Kidney (tissue), 14 donors: Measurements from ENCODE around the gene SPEM3. TPM values are rescaled to one million over a fixed set of nuclear protein-coding genes. Genes with fewer than 3 reads are reported as not detected.

Experiments
- DNase-seq, 5 donors: peaks; one replicate each; pipeline ENCODE4 v3.0.0-alpha.2; 2013 to 2020
- FAIRE-seq: peaks from 2 replicates; lab custom pipeline; 2012; peaks lifted over from hg19 to GRCh38; lab: Jason Lieb, UNC
- H3K27ac ChIP-seq, 2 donors: one replicate each; pipeline ENCODE4 v1.7.0; 2013; ENCODE audit warnings: low read depth in 2 of 2, low read length in 2 of 2, inconsistent platforms in 1 of 2
- H3K27me3 ChIP-seq: one replicate; pipeline ENCODE4 v1.7.1; 2013; ENCODE audit warnings: low read length, inconsistent platforms; ENCODE audit not compliant: control insufficient read depth, insufficient read depth
- H3K36me3 ChIP-seq, 3 donors: one replicate each; pipeline versions ENCODE4 v1.7.0 to v1.7.1; 2013; ENCODE audit warnings: low read length in 3 of 3, control low read depth in 1 of 3, inconsistent platforms in 1 of 3; ENCODE audit not compliant: insufficient read depth in 3 of 3, control insufficient read depth in 2 of 3
- H3K4me1 ChIP-seq, 3 donors: one replicate each; pipeline versions ENCODE4 v1.7.0 to v1.7.1; 2013; ENCODE audit warnings: low read length in 3 of 3, inconsistent platforms in 1 of 3, low read depth in 1 of 3; ENCODE audit not compliant: control insufficient read depth in 2 of 3, insufficient read depth in 2 of 3
- H3K4me3 ChIP-seq, 3 donors: one replicate each; pipeline versions ENCODE4 v1.7.0 to v1.8.1; 2013; ENCODE audit warnings: low read length in 3 of 3, control low read depth in 1 of 3, inconsistent platforms in 1 of 3
- H3K9ac ChIP-seq, 3 donors: one replicate each; pipeline versions ENCODE4 v1.7.0 to v1.7.1; 2013; ENCODE audit warnings: low read length in 3 of 3, control low read depth in 1 of 3, inconsistent platforms in 1 of 3
- H3K9me3 ChIP-seq, 3 donors: one replicate each; pipeline versions ENCODE4 v1.7.0 to v1.7.1; 2013; ENCODE audit warnings: low read length in 3 of 3, control low read depth in 1 of 3, inconsistent platforms in 1 of 3; ENCODE audit not compliant: control insufficient read depth in 2 of 3, insufficient read depth in 1 of 3
- intact Hi-C: fragments of 100-400 bp; cut with DNase I; formaldehyde crosslinking; loops from one replicate; pipeline ENCODE4 v1.11.1; 2022
- polyA plus RNA-seq: library from polyadenylated mRNA; stranded (reverse); fragments of 350-450 nt; fragmentation: Illumina TruSeq; extraction: RNeasy Lipid Tissue Mini Kit (QIAGEN cat#74804); gene quantifications from one replicate; pipeline ENCODE4 v1.2.3, GENCODE V29; 2014; ENCODE audit warnings: low read depth, low replicate concordance; ENCODE audit not compliant: insufficient read depth
- total RNA-seq: library from RNA; stranded (reverse); fragmentation: NEBNext Ultra II Directional; extraction: Animal tissue kit (Norgen Biotek cat#: 25700); gene quantifications from one replicate; pipeline ENCODE4 v1.2.1, GENCODE V29; 2021
- TF ChIP-seq, protein P1 (sequence below): IDR thresholded peaks from 3 replicates; pipeline ENCODE4 v1.5.1; 2012; ENCODE audit warnings: mild to moderate bottlenecking, moderate library complexity, borderline replicate concordance; ENCODE audit not compliant: insufficient read depth; ENCODE audit errors: extremely low read depth
- donor health status: control.
- donor health status: control.
- donor health status: control.
- donor health status: control.
- donor health status: control.
- donor health status: DM: yes; HTN: yes; CAD: no.
- donor health status: Normal renal cell carcinoma (clear cell type).

SPEM3 gene
- total and polyA plus RNA-seq, 2 donors from 2014 or later: not detected

DNA sequence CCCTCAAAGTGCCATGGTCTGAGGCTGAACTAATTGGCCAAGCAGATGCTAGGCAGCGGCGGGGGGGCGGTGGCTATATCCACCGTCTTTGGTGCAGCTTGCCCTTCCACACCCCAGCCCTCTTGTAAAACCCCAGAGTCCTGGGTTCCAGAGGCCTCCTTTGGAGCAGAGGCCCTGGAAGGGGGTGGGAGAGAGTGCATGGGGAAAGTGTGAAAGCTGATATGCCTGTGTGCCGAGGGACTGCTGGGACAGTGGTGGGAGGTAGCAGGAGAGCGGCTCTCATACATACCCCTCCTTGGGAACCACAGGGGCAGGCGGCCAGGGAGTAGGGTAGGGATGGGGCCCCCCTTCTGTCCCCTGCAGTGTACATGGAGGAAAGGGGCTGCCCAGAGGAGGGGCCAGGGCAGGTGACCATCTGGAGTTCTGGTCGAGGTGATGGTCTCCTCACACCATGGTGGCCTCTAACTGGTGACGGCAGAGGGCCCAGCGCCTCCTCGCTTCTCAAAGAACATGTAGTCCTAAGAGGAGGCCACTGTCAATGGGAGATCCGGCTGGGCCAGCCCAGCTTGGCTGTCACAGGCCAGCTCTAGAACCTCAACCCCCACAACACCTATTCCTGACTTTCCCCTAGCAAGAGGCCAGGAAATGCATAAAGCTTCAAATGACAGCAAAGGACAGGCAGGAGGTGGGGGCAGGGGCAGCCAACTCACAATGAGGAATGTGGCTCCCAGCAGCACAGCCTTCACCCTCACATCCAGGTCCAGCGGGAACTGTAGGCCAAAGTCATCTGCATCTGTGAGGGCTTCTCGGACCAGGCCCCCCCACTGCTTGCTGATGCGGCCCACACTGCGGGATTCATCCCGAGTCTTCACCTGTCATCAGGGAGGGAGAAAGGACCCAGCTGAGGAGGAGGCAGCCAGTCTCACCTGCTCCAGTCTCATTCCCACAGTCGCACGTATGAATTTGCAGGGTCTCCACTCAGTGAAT, 38.4 kb upstream of the SPEM3 start:
- FAIRE-seq: no peak
- TF ChIP-seq, protein P1, sequence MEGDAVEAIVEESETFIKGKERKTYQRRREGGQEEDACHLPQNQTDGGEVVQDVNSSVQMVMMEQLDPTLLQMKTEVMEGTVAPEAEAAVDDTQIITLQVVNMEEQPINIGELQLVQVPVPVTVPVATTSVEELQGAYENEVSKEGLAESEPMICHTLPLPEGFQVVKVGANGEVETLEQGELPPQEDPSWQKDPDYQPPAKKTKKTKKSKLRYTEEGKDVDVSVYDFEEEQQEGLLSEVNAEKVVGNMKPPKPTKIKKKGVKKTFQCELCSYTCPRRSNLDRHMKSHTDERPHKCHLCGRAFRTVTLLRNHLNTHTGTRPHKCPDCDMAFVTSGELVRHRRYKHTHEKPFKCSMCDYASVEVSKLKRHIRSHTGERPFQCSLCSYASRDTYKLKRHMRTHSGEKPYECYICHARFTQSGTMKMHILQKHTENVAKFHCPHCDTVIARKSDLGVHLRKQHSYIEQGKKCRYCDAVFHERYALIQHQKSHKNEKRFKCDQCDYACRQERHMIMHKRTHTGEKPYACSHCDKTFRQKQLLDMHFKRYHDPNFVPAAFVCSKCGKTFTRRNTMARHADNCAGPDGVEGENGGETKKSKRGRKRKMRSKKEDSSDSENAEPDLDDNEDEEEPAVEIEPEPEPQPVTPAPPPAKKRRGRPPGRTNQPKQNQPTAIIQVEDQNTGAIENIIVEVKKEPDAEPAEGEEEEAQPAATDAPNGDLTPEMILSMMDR: no peak

DNA sequence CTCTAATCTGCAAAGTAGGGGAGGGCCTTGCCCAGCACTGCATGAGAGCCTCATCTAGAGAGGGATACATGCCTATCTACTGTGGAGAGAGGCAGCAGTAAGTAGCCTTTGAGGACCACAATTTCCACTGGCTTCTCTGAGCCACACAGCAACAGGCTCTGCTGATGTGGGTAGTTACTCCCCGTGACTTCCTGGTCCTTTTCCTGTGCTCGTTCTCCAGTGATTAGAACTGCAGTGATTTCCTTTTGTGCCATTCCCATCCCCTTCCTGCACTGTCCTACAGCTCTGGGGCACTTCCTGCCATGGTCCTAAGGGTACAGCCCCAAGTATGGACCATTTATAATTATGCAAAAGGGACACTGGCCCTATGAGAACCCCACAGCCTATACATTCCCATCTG, 37.4 kb upstream of the SPEM3 start:
- FAIRE-seq: no peak
- Histone ChIP-seq H3K9me3 (no peaks in the 10 kb centered on the region), H3K36me3 (peaks cover 3 to 4% (median 3%) of the 10 kb centered on the region in 3 donors), H3K27ac (no peak overlapping the region), H3K27me3 (no peaks in the 10 kb centered on the region), H3K4me1 (peaks cover 0 to 8% (median 0%) of the 10 kb centered on the region in 3 donors), H3K9ac (no peak overlapping the region), H3K4me3 (no peak overlapping the region)
- intact Hi-C loops: no loop called here
- DNase-seq: no peak
- TF ChIP-seq, protein P1: no peak

More for the DNA sequence above, 38.4 kb upstream of the SPEM3 start:
- peaks cover 3 to 4% (median 3%) of the 10 kb centered on the region in 3 donors for H3K36me3 ChIP-seq
- H3K4me1 ChIP-seq: peaks cover 0 to 8% (median 0%) of the 10 kb centered on the region in 3 donors
- intact Hi-C loops: no loop called here
- DNase-seq: peak in 1 of 5 donors; percentile 55
- no peaks in the 10 kb centered on the region for H3K9me3 ChIP-seq
- no peak overlapping the region for H3K27ac ChIP-seq
- no peak overlapping the region for H3K4me3 ChIP-seq
- H3K9ac ChIP-seq: no peak overlapping the region
- no peaks in the 10 kb centered on the region for H3K27me3 ChIP-seq

DNA sequence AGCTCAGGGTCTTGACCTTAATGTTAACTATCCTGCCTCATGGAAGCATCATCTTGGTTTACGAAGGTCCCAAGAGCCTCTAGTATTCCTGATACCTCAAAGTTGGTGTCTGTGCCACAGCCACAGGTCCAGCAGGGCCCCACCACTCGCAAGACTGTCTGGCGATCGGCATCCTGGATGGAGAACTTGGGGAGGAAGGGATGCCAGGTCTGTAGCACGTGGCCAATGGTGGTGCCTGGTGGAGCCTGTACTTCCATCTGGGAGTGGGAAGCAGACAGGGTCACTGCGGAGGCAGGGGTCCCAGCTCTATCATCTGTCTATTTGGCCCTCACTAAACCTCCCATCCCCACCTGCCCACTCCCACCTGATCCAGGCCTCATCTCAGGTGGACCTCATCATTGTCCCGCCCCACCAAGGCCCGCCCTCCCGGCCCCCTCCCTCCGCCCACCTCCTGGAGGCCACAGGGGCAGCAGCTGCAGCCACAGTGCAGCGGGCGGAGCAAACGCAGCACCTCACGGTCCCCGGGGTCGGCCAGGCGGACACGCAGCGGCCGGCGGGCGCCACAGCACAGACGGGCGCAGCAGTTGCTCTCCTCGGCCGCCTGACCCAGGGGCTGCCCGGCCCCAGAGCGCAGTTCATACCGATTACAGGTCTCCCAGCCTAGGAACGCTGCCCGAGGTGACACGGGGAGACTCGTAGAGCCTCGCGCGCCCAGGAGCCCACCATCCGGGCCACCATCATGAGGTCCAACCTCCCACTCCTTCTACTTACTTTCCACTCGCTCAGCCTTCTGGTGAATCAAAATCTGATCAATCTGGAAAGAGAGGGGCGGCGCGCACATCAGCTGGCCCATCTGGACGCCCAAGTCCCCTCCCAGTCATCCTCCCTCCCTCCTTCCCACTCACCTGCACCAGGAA, 35.7 kb upstream of the SPEM3 start:
- intact Hi-C loops: no loop called here
- TF ChIP-seq, protein P1: no peak
- DNase-seq (peak in 3 of 5 donors; percentile 37 to 78 (median 68)), FAIRE-seq (no peak)
- Histone ChIP-seq H3K9me3 (no peaks in the 10 kb centered on the region), H3K27ac (no peak overlapping the region), H3K36me3 (peaks cover 3 to 4% (median 3%) of the 10 kb centered on the region in 3 donors), H3K4me1 (peaks cover 0 to 8% (median 0%) of the 10 kb centered on the region in 3 donors), H3K4me3 (peak overlapping the region in 1 of 3 donors; percentile 82), H3K9ac (no peak overlapping the region), H3K27me3 (no peaks in the 10 kb centered on the region)
